Progenitor cell of endocrine pancreas (in vitro differentiated cells): ENCODE measurements around the gene INAFM2. TPM values are rescaled to one million over a fixed set of nuclear protein-coding genes. Genes with fewer than 3 reads are reported as not detected.

Experiments used
- DNase-seq: peaks from one replicate; pipeline ENCODE4 v3.0.0; 2021; ENCODE audit warnings: low spot score; ENCODE audit not compliant: unreplicated experiment
- H3K27ac Mint-ChIP-seq: 2 replicates; pipeline ENCODE4 v1.8.0; 2021; ENCODE audit warnings: mild to moderate bottlenecking, moderate library complexity, mixed read lengths
- H3K27me3 Mint-ChIP-seq: 2 replicates; pipeline ENCODE4 v1.8.0; 2021; ENCODE audit warnings: mixed read lengths
- H3K36me3 Mint-ChIP-seq: 2 replicates; pipeline ENCODE4 v1.8.0; 2022; ENCODE audit warnings: mixed read lengths; ENCODE audit not compliant: insufficient read depth
- H3K4me1 Mint-ChIP-seq: 2 replicates; pipeline ENCODE4 v1.8.0; 2021; ENCODE audit warnings: low read depth, mixed read lengths
- H3K4me3 Mint-ChIP-seq: 2 replicates; pipeline ENCODE4 v1.8.0; 2021; ENCODE audit warnings: low read depth, mild to moderate bottlenecking, moderate library complexity, mixed read lengths
- H3K9me3 Mint-ChIP-seq: 2 replicates; pipeline ENCODE4 v1.8.0; 2021; ENCODE audit warnings: low read depth, mixed read lengths
- CTCF ChIP-seq: fragments of 200-600 bp; sonication (generic); IDR thresholded peaks from one replicate; pipeline ENCODE4 v1.5.0; 2021; ENCODE audit warnings: antibody characterized with exemption, mild to moderate bottlenecking; ENCODE audit not compliant: unreplicated experiment
- total RNA-seq: library from RNA; stranded (reverse); gene quantifications from 2 replicates; pipeline ENCODE4 v1.2.1, GENCODE V29; 2021

Gene INAFM2
- total RNA-seq, 1 donor from 2014 or later: 14.9 TPM

- no peak for DNase-seq
- Mint-ChIP-seq H3K4me1 (no peaks in the 10 kb centered on the region), H3K27me3 (peaks cover 64% of the 10 kb centered on the region), H3K27ac (no peak overlapping the region), H3K4me3 (no peak overlapping the region), H3K36me3 (peaks cover 4% of the 10 kb centered on the region), H3K9me3 (peaks cover 4% of the 10 kb centered on the region)
- TF ChIP-seq CTCF: no peak
Observed at GRCh38 chr15:40325700-40326099, 2.2 kb downstream of the INAFM2 start.

- no peaks in the 10 kb centered on the region for H3K4me1 Mint-ChIP-seq
- DNase-seq: no peak
- peaks cover 4% of the 10 kb centered on the region for H3K36me3 Mint-ChIP-seq
- no peaks in the 10 kb centered on the region for H3K9me3 Mint-ChIP-seq
- H3K4me3 Mint-ChIP-seq: no peak overlapping the region
- peaks cover 54% of the 10 kb centered on the region for H3K27me3 Mint-ChIP-seq
- no peak overlapping the region for H3K27ac Mint-ChIP-seq
- TF ChIP-seq CTCF: no peak
Observed at GRCh38 chr15:40327457-40327856, 4.0 kb downstream of the INAFM2 start.

- H3K27ac Mint-ChIP-seq: no peak overlapping the region
- no peak for TF ChIP-seq CTCF
- H3K36me3 Mint-ChIP-seq: peaks cover 4% of the 10 kb centered on the region
- H3K4me3 Mint-ChIP-seq: no peak overlapping the region
- no peak for DNase-seq
- H3K4me1 Mint-ChIP-seq: no peaks in the 10 kb centered on the region
- no peaks in the 10 kb centered on the region for H3K9me3 Mint-ChIP-seq
- H3K27me3 Mint-ChIP-seq: peaks cover 53% of the 10 kb centered on the region
Observed at GRCh38 chr15:40328176-40328575, 4.7 kb downstream of the INAFM2 start.

- Mint-ChIP-seq H3K9me3 (no peaks in the 10 kb centered on the region), H3K27ac (no peak overlapping the region), H3K27me3 (peaks cover 54% of the 10 kb centered on the region), H3K4me3 (no peak overlapping the region), H3K4me1 (no peaks in the 10 kb centered on the region), H3K36me3 (peaks cover 4% of the 10 kb centered on the region)
- DNase-seq: no peak
- no peak for TF ChIP-seq CTCF
Observed at GRCh38 chr15:40328751-40329150, 5.3 kb downstream of the INAFM2 start.

- Mint-ChIP-seq H3K27ac (peak overlapping the region; percentile 44), H3K4me1 (peaks cover 1% of the 10 kb centered on the region), H3K9me3 (no peaks in the 10 kb centered on the region), H3K27me3 (peaks cover 59% of the 10 kb centered on the region), H3K36me3 (peaks cover 4% of the 10 kb centered on the region), H3K4me3 (no peak overlapping the region)
- TF ChIP-seq CTCF: no peak
- no peak for DNase-seq
Observed at GRCh38 chr15:40329804-40330203, 6.3 kb downstream of the INAFM2 start.
